Hematopoietic multipotent progenitor cell treated with erythropoietin and hydrocortisone succinate and interleukin-3 and kit ligand, for 17 days (in vitro differentiated cells): ENCODE results near the gene CACNA1H.

Source experiments
- DNase-seq: peaks from one replicate; pipeline ENCODE4 v3.0.0-alpha.2; 2015; ENCODE audit warnings: low spot score

CACNA1H gene

GRCh38 chr16:1158456-1159324, 5.8 kb downstream of the CACNA1H start:
- no peak for DNase-seq

GRCh38 chr16:1159325-1159972, 6.5 kb downstream of the CACNA1H start:
- DNase-seq, result no peak

GRCh38 chr16:1159973-1160772, 7.3 kb downstream of the CACNA1H start:
- no peak for DNase-seq

- no peak for DNase-seq
These were observed 8.0 kb downstream of the CACNA1H start for GRCh38 chr16:1160773-1161348.

GRCh38 chr16:1162701-1163566, 10.0 kb downstream of the CACNA1H start:
- no peak for DNase-seq

- DNase-seq, result no peak
These were observed 10.7 kb downstream of the CACNA1H start for GRCh38 chr16:1163567-1164055.

GRCh38 chr16:1164382-1164781, 11.5 kb downstream of the CACNA1H start:
- no peak for DNase-seq

GRCh38 chr16:1164975-1165374, 12.1 kb downstream of the CACNA1H start:
- DNase-seq, result no peak

- DNase-seq, result no peak
These were observed 12.6 kb downstream of the CACNA1H start for GRCh38 chr16:1165511-1165910.

- no peak for DNase-seq
These were observed 14.6 kb downstream of the CACNA1H start for GRCh38 chr16:1167276-1168107.

- DNase-seq, result no peak
These were observed 15.9 kb downstream of the CACNA1H start for GRCh38 chr16:1168837-1169236.

- no peak for DNase-seq
These were observed 16.6 kb downstream of the CACNA1H start for GRCh38 chr16:1169285-1170075.

GRCh38 chr16:1170076-1170418, 17.1 kb downstream of the CACNA1H start:
- DNase-seq, result no peak

GRCh38 chr16:1171001-1171400, 18.1 kb downstream of the CACNA1H start:
- no peak for DNase-seq

GRCh38 chr16:1171854-1172428, 19.0 kb downstream of the CACNA1H start:
- no peak for DNase-seq

- no peak for DNase-seq
These were observed 19.7 kb downstream of the CACNA1H start for GRCh38 chr16:1172651-1173050.

- no peak for DNase-seq
These were observed 21.0 kb downstream of the CACNA1H start for GRCh38 chr16:1173788-1174451.
